Measurements from ENCODE around the gene PRPF6.

DNA sequence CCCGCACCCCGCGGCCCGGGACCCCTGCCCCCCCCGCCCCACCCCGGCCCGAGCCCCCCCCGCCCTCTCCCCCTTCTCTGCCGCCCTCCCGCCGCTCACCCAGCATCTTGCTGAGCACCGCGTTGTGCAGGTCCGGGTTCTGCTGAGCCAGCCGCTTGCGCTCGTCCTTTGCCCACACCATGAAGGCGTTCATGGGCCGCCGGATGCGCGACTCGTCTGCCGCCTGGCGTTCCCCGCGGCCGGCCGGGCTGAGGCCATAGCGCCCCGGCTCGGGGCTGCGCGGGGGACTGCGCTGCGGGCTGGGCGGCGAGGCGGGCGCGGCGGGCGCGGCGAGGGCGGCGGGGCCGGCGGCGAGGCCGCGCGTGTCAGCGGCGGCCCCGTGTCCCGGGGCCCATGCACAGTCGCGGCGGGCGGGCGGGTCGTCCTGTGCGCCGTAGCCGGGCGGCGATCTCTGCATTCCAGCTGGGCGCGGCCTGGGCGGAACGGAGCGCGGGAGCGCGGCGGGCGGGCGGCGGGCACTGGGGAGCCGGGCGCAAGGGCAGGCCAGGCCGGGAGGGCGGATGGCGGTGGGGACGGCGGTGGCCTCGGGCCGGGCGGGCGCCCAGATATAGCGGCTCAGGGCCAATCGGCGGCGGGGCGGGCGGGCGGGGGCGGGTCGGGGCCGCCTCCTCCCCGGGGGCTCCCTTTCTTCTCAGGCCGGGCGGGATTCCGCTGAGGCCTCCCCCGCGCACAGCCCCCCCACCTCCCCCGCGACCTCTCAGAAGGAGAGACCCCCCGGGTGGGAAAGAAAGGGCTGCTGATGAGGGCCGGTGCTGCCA is 68.3 kb downstream of the PRPF6 start, which contains the start of gene SOX18:
- TF ChIP-seq POLR2AphosphoS5 (IDR thresholded peaks at IDR 0.05; ENCODE audit: low read depth, low read length) = no peak
- no peak for TF ChIP-seq POLR2A (IDR thresholded peaks at IDR 0.05; ENCODE audit: low read depth, low read length)
